IMR-90 (cell line): ENCODE results near the gene IL17B.

Experiments
- MAFK ChIP-seq: IDR thresholded peaks from 2 replicates; pipeline ENCODE4 v1.6.1; 2012; ENCODE audit warnings: low read depth, low read length, improper control_type of control experiment
- MAZ ChIP-seq: IDR thresholded peaks from 2 replicates; pipeline ENCODE4 v1.6.1; 2012; ENCODE audit warnings: low read depth, mild to moderate bottlenecking, low read length, improper control_type of control experiment, moderate library complexity, borderline replicate concordance
- MXI1 ChIP-seq: IDR thresholded peaks from 2 replicates; pipeline ENCODE4 v1.6.1; 2012; ENCODE audit warnings: low read depth, mild to moderate bottlenecking, low read length, moderate library complexity, borderline replicate concordance
- POLR2A ChIP-seq: IDR thresholded peaks from 2 replicates; pipeline ENCODE4 v1.6.1; 2012; ENCODE audit warnings: mild to moderate bottlenecking, low read depth, low read length
- RAD21 ChIP-seq: IDR thresholded peaks from 2 replicates; pipeline ENCODE4 v1.6.1; 2012; ENCODE audit warnings: low read length, improper control_type of control experiment
- RCOR1 ChIP-seq: IDR thresholded peaks from 2 replicates; pipeline ENCODE4 v1.6.1; 2012; ENCODE audit warnings: mild to moderate bottlenecking, low read length, improper control_type of control experiment; ENCODE audit not compliant: insufficient replicate concordance
- RFX5 ChIP-seq: IDR thresholded peaks from 2 replicates; pipeline ENCODE4 v1.8.0; 2012; ENCODE audit warnings: low read depth, mild to moderate bottlenecking, low read length, moderate library complexity
- SMC3 ChIP-seq: fragments of 150-350 bp; IDR thresholded peaks from 2 replicates; pipeline ENCODE4 v1.6.1; 2016; ENCODE audit warnings: low read depth, mild to moderate bottlenecking, antibody characterized with exemption, low read length, moderate library complexity
- TF ChIP-seq, protein P1 (sequence below): conservative IDR thresholded peaks from 2 replicates; pipeline ENCODE4 v1.5.1; 2012; ENCODE audit warnings: mild to moderate bottlenecking, low read depth, low read length, improper control_type of control experiment
- TF ChIP-seq, protein P2 (sequence below): fragments of 150-350 bp; IDR thresholded peaks from 2 replicates; pipeline ENCODE4 v1.6.1; 2017; ENCODE audit warnings: mild to moderate bottlenecking, antibody characterized with exemption, low read length, low read depth

DNA sequence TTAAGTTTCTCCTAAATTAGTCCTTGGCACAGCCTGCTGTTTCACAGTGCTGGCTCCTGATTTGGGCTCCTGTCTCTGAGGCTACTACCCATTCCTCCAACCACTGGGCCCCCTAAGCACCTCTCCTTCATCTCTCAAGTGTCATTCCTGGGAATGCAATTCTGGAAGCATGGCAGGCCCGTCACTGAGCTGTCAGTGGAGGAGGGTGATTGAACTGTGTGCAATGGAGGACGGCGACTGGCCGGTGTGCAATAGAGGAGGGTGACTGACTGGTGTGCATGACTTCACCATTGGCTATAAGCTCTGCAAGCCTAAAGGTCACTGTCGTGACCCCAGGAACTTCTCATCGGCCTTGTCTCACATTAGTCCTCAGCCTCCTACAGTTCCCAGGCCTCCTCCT is 12.4 kb upstream of the IL17B start:
- TF ChIP-seq, protein P1, sequence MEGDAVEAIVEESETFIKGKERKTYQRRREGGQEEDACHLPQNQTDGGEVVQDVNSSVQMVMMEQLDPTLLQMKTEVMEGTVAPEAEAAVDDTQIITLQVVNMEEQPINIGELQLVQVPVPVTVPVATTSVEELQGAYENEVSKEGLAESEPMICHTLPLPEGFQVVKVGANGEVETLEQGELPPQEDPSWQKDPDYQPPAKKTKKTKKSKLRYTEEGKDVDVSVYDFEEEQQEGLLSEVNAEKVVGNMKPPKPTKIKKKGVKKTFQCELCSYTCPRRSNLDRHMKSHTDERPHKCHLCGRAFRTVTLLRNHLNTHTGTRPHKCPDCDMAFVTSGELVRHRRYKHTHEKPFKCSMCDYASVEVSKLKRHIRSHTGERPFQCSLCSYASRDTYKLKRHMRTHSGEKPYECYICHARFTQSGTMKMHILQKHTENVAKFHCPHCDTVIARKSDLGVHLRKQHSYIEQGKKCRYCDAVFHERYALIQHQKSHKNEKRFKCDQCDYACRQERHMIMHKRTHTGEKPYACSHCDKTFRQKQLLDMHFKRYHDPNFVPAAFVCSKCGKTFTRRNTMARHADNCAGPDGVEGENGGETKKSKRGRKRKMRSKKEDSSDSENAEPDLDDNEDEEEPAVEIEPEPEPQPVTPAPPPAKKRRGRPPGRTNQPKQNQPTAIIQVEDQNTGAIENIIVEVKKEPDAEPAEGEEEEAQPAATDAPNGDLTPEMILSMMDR = no peak
- TF ChIP-seq RFX5 (no peak), POLR2A (no peak), RAD21 (no peak), SMC3 (no peak), MAFK (no peak), RCOR1 (no peak), MAZ (no peak), MXI1 (no peak)
- TF ChIP-seq, protein P2, sequence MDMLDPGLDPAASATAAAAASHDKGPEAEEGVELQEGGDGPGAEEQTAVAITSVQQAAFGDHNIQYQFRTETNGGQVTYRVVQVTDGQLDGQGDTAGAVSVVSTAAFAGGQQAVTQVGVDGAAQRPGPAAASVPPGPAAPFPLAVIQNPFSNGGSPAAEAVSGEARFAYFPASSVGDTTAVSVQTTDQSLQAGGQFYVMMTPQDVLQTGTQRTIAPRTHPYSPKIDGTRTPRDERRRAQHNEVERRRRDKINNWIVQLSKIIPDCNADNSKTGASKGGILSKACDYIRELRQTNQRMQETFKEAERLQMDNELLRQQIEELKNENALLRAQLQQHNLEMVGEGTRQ = no peak
